HepG2 (cell line): ENCODE data around the gene FUBP3. TPM values are rescaled to one million over a fixed set of nuclear protein-coding genes. Genes with fewer than 3 reads are reported as not detected.

ENCODE experiments used
- ATAC-seq: fragments of 200-7000 bp; cut with Tn5 transposase; 3 replicates; pipeline ENCODE4 v1.9.1; 2020; ENCODE audit warnings: mild to moderate bottlenecking, moderate library complexity
- BruUV-seq: library from RNA; stranded (reverse); fragments of 400-500 nt; replicated peaks from 2 replicates; lab custom pipeline; 2021; lab: Mats Ljungman, UMichigan
- CTCF ChIA-PET: fragments of 300-600 bp; formaldehyde crosslinking; extraction: SDS; loops from one replicate; lab custom pipeline; 2021; ENCODE audit warnings: low total read pairs, inconsistent platforms, low intra/inter-chr PET ratio; lab: Yijun Ruan, JAX
- POLR2A ChIA-PET: fragments of 350-600 bp; sonication (Branson Sonifier 250); formaldehyde crosslinking; loops from one replicate; lab custom pipeline; 2020; ENCODE audit warnings: antibody characterized with exemption, inconsistent platforms; lab: Yijun Ruan, JAX
- DNase-seq: peaks from one replicate; pipeline ENCODE4 v3.0.0-alpha.2; 2015; ENCODE audit warnings: low spot score
- FAIRE-seq: peaks from 3 replicates; lab custom pipeline; 2011; peaks lifted over from hg19 to GRCh38; lab: Jason Lieb, UNC
- H2AFZ ChIP-seq: one replicate; pipeline ENCODE4 v1.6.1; 2011; ENCODE audit warnings: low read length, inconsistent platforms
- H3K27ac ChIP-seq: fragments of 300-600 bp; 3 replicates; pipeline ENCODE4 v1.8.0; 2011; ENCODE audit warnings: mixed run types, mild to moderate bottlenecking, mixed read lengths, low read length, inconsistent platforms; ENCODE audit not compliant: insufficient read depth; ENCODE audit errors: extremely low read length
- H3K27me3 ChIP-seq, 2 experiments: fragments of 200-600 bp in 1 of 2; 2 replicates in 1 of 2; 3 replicates in 1 of 2; pipeline versions ENCODE4 v1.6.0 to v1.8.0; 2011; ENCODE audit warnings: low read length in 2 of 2, mild to moderate bottlenecking in 2 of 2, moderate library complexity in 2 of 2, inconsistent platforms in 1 of 2; ENCODE audit not compliant: insufficient read depth in 2 of 2, control insufficient read depth in 1 of 2
- H3K36me3 ChIP-seq, 2 experiments: fragments of 200-600 bp in 1 of 2; replicated peaks in 1 of 2; 2 replicates in 1 of 2; 3 replicates in 1 of 2; pipeline versions ENCODE4 v1.5.1 to v1.8.0; 2011; ENCODE audit warnings: low read length in 2 of 2, inconsistent platforms in 1 of 2; ENCODE audit not compliant: insufficient read depth in 2 of 2, control insufficient read depth in 1 of 2
- H3K4me1 ChIP-seq: 2 replicates; pipeline ENCODE4 v1.5.1; 2012; ENCODE audit warnings: low read length, inconsistent platforms; ENCODE audit not compliant: insufficient read depth
- H3K4me2 ChIP-seq: 2 replicates; pipeline ENCODE4 v1.6.0; 2011; ENCODE audit warnings: low read depth, low read length, inconsistent platforms
- H3K4me3 ChIP-seq, 3 experiments: fragments of 200-600 bp in 1 of 3; sonication (generic), shearing (Covaris generic) in 1 of 3; replicated peaks in 1 of 3; 2 replicates each; pipeline ENCODE4 v1.5.1; 2011 to 2016; ENCODE audit warnings: low read length in 3 of 3, inconsistent platforms in 2 of 3, low read depth in 2 of 3, mild to moderate bottlenecking in 2 of 3, control low read depth in 1 of 3, mixed read lengths in 1 of 3; ENCODE audit not compliant: insufficient read depth in 1 of 3
- H3K79me2 ChIP-seq: one replicate; pipeline ENCODE4 v1.6.1; 2011; ENCODE audit warnings: low read length, inconsistent platforms; ENCODE audit not compliant: insufficient read depth
- H3K9ac ChIP-seq: 2 replicates; pipeline ENCODE4 v1.6.0; 2011; ENCODE audit warnings: mild to moderate bottlenecking, low read depth, low read length, inconsistent platforms; ENCODE audit not compliant: insufficient read depth
- H3K9me3 ChIP-seq: 2 replicates; pipeline ENCODE4 v1.5.1; 2012; ENCODE audit warnings: mild to moderate bottlenecking, low read length
- H4K20me1 ChIP-seq: 2 replicates; pipeline ENCODE4 v1.6.0; 2011; ENCODE audit warnings: inconsistent platforms, mild to moderate bottlenecking, low read length, moderate library complexity; ENCODE audit not compliant: insufficient read depth
- PHF21A ChIP-seq: sonication (generic); formaldehyde crosslinking; IDR thresholded peaks from 2 replicates; pipeline ENCODE4 v1.5.0; 2020; ENCODE audit warnings: mild to moderate bottlenecking, missing genetic modification reagents
- RBAK ChIP-seq: sonication (generic); formaldehyde crosslinking; IDR thresholded peaks from 2 replicates; pipeline ENCODE4 v1.5.1; 2020; ENCODE audit warnings: mild to moderate bottlenecking, missing genetic modification reagents
- TRIM24 ChIP-seq: sonication (generic); formaldehyde crosslinking; IDR thresholded peaks from 2 replicates; pipeline ENCODE4 v1.8.0; 2022; ENCODE audit warnings: mild to moderate bottlenecking, missing genetic modification reagents
- ZMYM4 ChIP-seq: sonication (generic); formaldehyde crosslinking; IDR thresholded peaks from 2 replicates; pipeline ENCODE4 v1.8.1; 2023; ENCODE audit warnings: mild to moderate bottlenecking, missing genetic modification reagents
- ZNF691 ChIP-seq: sonication (generic); formaldehyde crosslinking; IDR thresholded peaks from 2 replicates; pipeline ENCODE4 v1.4.0; 2020; ENCODE audit warnings: missing genetic modification reagents, low read depth, mild to moderate bottlenecking, borderline replicate concordance
- WGBS: methylation state at CpG from one replicate; pipeline ENCODE4 v1.1.6; 2017; ENCODE audit warnings: low lambda C conversion rate; 5-methylcytosine and 5-hydroxymethylcytosine counted together
- in situ Hi-C: cut with HindIII; loops from 2 replicates; pipeline ENCODE4 v1.10.0; 2017; ENCODE audit warnings: low pct_unique_long_range_greater_than_20kb; ENCODE audit not compliant: extremely low pct_ligation_motif_present
- intact Hi-C: fragments of 100-400 bp; cut with micrococcal nuclease; formaldehyde crosslinking; loops from one replicate; pipeline ENCODE4 v1.10.0; 2022; ENCODE audit not compliant: unreplicated experiment
- polyA plus RNA-seq, 8 experiments: library from polyadenylated mRNA; depleted of rRNA in 3 of 8; stranded (reverse) in 7 of 8; unstranded in 1 of 8; fragments of >200 nt; fragmentation: Illumina TruSeq in 4 of 8; extraction: Trizol in 4 of 8; gene quantifications; 2 replicates each; pipeline versions ENCODE4 v1.2.1 to v1.2.3, GENCODE V29; 2011 to 2016; ENCODE audit warnings: low read depth in 4 of 8, missing spikeins in 1 of 8, mixed read lengths in 1 of 8; ENCODE audit not compliant: insufficient read depth in 1 of 8
- total RNA-seq, 5 experiments: library from RNA; depleted of rRNA; stranded (reverse); fragments of >200 nt; fragmentation: Illumina TruSeq; extraction: Trizol; gene quantifications; 2 replicates each; pipeline ENCODE4 v1.2.3, GENCODE V29; 2016; ENCODE audit warnings: low read depth in 1 of 5
- TF ChIP-seq, protein P1 (sequence below): IDR thresholded peaks from 2 replicates; pipeline ENCODE4 v1.6.1; 2016
- TF ChIP-seq, protein P2 (sequence below): sonication (generic); formaldehyde crosslinking; IDR thresholded peaks from 2 replicates; pipeline ENCODE4 v1.5.0; 2020; ENCODE audit warnings: mild to moderate bottlenecking, low read depth, missing genetic modification reagents, borderline replicate concordance
- TF ChIP-seq, protein P3 (sequence below): sonication (generic); formaldehyde crosslinking; IDR thresholded peaks from 2 replicates; pipeline ENCODE4 v1.4.0; 2020; ENCODE audit warnings: missing genetic modification reagents

FUBP3 gene
- total and polyA plus RNA-seq, 2 of the 13 experiments (the other 11 are each of a cell fraction or from before 2014, with no cell fraction given) = 28.7 to 40.0 TPM

DNA sequence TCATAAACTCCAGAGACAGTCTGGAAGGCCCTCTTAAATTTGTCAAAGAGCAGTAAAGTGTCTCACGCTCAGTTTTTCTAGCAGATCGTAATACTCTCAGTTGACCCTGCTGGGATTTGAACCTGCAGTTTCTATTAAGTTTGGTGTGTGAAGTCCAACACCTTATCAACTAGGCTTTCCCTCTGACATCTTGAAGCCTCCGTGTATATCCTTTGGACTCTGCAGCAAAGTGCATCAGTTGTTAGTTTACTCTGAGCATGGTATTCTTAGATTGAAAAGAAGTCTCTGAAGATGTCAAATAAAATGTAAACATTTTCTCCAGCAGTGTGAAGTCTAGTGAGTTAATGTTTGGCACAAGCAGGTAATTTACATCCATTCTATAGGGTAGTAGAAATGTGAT lies 2.4 kb downstream of the FUBP3 start:
- Histone ChIP-seq H3K9ac (no peak overlapping the region), H3K4me3 (no peak overlapping the region), H3K9me3 (no peaks in the 10 kb centered on the region), H3K27ac (no peak overlapping the region), H3K4me1 (peaks cover 42% of the 10 kb centered on the region), H2AFZ (no peak overlapping the region), H3K4me2 (peak overlapping the region; percentile 2; the same call in 1 of the 2 replicates), H3K36me3 (peaks cover 3 to 10% of the 10 kb centered on the region in 2 experiments; a peak in 4 of 5 replicates), H3K27me3 (no peaks in the 10 kb centered on the region; a peak in 2 of 5 replicates), H3K79me2 (peaks cover 65% of the 10 kb centered on the region), H4K20me1 (peaks cover 12% of the 10 kb centered on the region; the same call in 1 of the 2 replicates)
- ChIA-PET CTCF (no interaction called here), POLR2A (interaction anchor here (2.3 kb wide), 1 partner anchor 11 kb away, joined by 7 read pairs; no protein-coding TSS in a partner anchor)
- TF ChIP-seq, protein P1, sequence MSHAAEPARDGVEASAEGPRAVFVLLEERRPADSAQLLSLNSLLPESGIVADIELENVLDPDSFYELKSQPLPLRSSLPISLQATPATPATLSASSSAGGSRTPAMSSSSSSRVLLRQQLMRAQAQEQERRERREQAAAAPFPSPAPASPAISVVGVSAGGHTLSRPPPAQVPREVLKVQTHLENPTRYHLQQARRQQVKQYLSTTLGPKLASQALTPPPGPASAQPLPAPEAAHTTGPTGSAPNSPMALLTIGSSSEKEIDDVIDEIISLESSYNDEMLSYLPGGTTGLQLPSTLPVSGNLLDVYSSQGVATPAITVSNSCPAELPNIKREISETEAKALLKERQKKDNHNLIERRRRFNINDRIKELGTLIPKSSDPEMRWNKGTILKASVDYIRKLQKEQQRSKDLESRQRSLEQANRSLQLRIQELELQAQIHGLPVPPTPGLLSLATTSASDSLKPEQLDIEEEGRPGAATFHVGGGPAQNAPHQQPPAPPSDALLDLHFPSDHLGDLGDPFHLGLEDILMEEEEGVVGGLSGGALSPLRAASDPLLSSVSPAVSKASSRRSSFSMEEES (CRISPR knock-in tag) = no peak
- WGBS = 88% methylated on average over 3 of the region's 3 CpGs
- ATAC-seq = no peak
- no TSS peak for BruUV-seq
- no peak for FAIRE-seq
- DNase-seq = no peak
- in situ Hi-C loops (no loop called here), intact Hi-C loops (no loop called here)

GRCh38 chr9:130583271-130583670 lies 3.9 kb downstream of the FUBP3 start:
- Histone ChIP-seq H3K9me3 (no peaks in the 10 kb centered on the region), H3K4me3 (no peak overlapping the region), H3K36me3 (peaks cover 3 to 10% of the 10 kb centered on the region in 2 experiments), H3K4me1 (peaks cover 27% of the 10 kb centered on the region), H3K9ac (no peak overlapping the region), H3K4me2 (no peak overlapping the region), H3K79me2 (peaks cover 76% of the 10 kb centered on the region), H3K27me3 (no peaks in the 10 kb centered on the region; a peak in 2 of 5 replicates), H2AFZ (no peak overlapping the region), H4K20me1 (peaks cover 12% of the 10 kb centered on the region; the same call in 1 of the 2 replicates), H3K27ac (no peak overlapping the region)
- POLR2A ChIA-PET = interaction anchor here (2.3 kb wide), 1 partner anchor 9 kb away, joined by 7 read pairs; no protein-coding TSS in a partner anchor
- ATAC-seq = no peak
- no peak for DNase-seq
- in situ Hi-C loops = no loop called here
- 100% methylated on average over 4 of the region's 4 CpGs for WGBS
- intact Hi-C loops = no loop called here
- CTCF ChIA-PET = no interaction called here
- no peak for FAIRE-seq
- no TSS peak for BruUV-seq
- no peak for TF ChIP-seq RBAK (CRISPR knock-in tag)
- no peak for TF ChIP-seq PHF21A (CRISPR knock-in tag)
- TF ChIP-seq TRIM24 = no peak
- TF ChIP-seq ZNF691 = no peak
- TF ChIP-seq, protein P2, sequence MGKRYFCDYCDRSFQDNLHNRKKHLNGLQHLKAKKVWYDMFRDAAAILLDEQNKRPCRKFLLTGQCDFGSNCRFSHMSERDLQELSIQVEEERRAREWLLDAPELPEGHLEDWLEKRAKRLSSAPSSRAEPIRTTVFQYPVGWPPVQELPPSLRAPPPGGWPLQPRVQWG = no peak
- TF ChIP-seq, protein P3, sequence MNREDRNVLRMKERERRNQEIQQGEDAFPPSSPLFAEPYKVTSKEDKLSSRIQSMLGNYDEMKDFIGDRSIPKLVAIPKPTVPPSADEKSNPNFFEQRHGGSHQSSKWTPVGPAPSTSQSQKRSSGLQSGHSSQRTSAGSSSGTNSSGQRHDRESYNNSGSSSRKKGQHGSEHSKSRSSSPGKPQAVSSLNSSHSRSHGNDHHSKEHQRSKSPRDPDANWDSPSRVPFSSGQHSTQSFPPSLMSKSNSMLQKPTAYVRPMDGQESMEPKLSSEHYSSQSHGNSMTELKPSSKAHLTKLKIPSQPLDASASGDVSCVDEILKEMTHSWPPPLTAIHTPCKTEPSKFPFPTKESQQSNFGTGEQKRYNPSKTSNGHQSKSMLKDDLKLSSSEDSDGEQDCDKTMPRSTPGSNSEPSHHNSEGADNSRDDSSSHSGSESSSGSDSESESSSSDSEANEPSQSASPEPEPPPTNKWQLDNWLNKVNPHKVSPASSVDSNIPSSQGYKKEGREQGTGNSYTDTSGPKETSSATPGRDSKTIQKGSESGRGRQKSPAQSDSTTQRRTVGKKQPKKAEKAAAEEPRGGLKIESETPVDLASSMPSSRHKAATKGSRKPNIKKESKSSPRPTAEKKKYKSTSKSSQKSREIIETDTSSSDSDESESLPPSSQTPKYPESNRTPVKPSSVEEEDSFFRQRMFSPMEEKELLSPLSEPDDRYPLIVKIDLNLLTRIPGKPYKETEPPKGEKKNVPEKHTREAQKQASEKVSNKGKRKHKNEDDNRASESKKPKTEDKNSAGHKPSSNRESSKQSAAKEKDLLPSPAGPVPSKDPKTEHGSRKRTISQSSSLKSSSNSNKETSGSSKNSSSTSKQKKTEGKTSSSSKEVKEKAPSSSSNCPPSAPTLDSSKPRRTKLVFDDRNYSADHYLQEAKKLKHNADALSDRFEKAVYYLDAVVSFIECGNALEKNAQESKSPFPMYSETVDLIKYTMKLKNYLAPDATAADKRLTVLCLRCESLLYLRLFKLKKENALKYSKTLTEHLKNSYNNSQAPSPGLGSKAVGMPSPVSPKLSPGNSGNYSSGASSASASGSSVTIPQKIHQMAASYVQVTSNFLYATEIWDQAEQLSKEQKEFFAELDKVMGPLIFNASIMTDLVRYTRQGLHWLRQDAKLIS (CRISPR knock-in tag) = no peak
- no peak for TF ChIP-seq ZMYM4
